Fibroblast of mammary gland (primary cell): ENCODE results near the gene YOD1.

Experiments used
- DNase-seq: peaks from one replicate; pipeline ENCODE4 v3.0.0-alpha.2; 2010; ENCODE audit warnings: low read depth
- H3K4me3 ChIP-seq: 2 replicates; pipeline ENCODE4 v1.5.1; 2011; ENCODE audit warnings: low read depth, mild to moderate bottlenecking, low read length, moderate library complexity; ENCODE audit not compliant: control insufficient read depth
- CTCF ChIP-seq: conservative IDR thresholded peaks from 2 replicates; pipeline ENCODE4 v1.5.1; 2011; ENCODE audit warnings: low read depth, low read length, inconsistent platforms; ENCODE audit not compliant: control insufficient read depth, insufficient read depth

YOD1 gene

GRCh38 chr1:207078578-207079132, 27.6 kb upstream of the YOD1 start:
- H3K4me3 ChIP-seq: no peak overlapping the region
- TF ChIP-seq CTCF: no peak
- DNase-seq: no peak

DNA sequence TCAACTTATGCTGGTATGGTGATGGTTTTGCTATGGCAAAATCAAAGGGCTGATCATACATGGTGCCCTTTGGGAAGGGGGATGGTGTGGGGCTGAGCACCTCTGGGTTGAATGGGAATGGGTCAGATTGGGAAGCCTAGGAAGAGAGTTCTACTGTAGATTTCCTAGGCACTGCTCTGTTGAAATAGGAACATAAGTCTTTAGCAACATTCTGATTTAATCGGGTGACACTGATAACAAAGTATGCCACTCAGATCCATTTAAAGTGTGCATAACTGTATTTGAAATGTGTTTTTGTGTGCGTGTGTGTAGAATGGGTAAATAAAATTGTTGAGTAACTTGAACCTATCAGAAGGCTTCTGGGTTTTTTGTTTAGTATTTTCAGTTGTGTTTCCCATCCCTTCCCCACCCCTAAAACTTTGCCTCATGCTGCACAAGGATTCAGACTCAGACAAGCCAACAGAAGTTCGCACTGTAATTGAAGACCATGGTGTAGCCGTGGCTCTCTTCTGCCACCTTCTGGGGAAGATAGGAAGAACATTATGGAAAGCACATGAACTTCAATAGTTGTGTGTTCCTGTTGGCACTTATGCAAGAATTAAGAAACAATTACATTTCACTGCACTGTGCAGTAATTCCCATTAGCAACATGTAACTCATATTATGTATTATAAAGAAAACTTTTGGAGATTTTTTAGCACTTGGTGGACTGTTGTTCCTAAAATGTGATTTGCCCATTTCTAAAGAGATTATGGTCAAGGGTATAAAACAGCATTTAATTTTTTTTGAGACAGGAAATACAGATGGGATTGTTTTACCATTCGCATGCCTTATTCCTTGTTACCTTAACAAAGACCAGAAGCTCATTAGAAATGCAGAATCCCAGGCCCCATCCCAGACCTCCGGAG, 26.7 kb upstream of the YOD1 start:
- peak; percentile 94 for TF ChIP-seq CTCF
- no peak overlapping the region for H3K4me3 ChIP-seq

DNA sequence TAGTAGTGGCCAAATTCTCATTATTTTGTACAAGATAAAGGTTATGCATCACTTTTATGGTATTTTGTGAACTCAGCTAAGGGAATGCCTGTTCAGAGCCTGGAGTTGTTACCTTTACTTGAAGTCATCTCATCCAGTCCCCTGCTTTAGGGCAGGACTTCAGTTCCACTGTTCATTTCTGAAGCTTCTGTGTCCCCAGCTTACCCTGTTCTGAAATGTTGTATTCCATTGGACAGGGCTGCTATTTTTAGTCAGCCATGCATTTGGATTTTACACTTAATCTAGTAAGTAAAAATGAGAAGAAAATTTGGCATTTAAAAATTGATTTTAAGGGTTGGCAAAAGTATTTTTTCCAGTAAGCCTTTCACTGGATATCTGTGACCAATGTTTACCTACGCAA, 26.0 kb upstream of the YOD1 start:
- TF ChIP-seq CTCF: no peak
- H3K4me3 ChIP-seq: no peak overlapping the region
- DNase-seq: no peak

More for the DNA sequence above, 26.7 kb upstream of the YOD1 start:
- DNase-seq: peak; percentile 81

DNA sequence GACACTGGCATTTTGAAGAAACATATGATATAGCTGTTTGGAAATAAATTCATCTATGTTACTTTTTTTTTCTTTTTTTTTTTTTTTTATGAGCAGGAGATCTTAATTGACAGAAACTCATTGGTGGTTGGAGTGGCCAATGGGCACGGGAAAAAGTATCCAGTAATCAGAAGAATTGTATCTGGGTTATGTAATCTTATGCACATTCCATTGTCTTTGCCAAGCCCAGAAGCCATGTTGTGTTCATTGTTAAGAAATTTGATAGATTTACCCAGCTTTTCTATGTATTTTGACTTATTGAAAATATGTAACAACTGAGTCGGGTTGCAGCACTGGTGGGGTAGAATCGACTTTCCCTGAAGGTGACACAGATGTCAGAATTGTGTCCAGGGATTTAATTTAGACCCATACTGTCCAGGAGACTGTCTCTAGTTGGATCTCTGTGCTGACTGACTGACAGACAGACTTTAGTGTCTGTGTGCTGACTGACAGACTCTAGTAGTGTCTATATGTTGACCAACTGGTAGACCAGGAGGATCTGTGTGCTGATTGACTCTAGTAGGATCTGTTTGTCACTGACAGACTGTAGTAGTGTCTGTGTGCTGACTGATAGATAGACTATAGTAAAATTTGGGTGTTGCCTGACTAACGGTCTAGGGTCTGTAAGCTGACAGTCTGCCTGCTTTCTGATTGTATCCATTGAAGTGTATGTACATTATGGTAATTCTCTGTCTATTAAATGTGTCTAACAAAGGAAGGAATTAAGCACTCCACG, 25.4 kb upstream of the YOD1 start:
- TF ChIP-seq CTCF: no peak
- peak; percentile 11 for DNase-seq
- no peak overlapping the region for H3K4me3 ChIP-seq

DNA sequence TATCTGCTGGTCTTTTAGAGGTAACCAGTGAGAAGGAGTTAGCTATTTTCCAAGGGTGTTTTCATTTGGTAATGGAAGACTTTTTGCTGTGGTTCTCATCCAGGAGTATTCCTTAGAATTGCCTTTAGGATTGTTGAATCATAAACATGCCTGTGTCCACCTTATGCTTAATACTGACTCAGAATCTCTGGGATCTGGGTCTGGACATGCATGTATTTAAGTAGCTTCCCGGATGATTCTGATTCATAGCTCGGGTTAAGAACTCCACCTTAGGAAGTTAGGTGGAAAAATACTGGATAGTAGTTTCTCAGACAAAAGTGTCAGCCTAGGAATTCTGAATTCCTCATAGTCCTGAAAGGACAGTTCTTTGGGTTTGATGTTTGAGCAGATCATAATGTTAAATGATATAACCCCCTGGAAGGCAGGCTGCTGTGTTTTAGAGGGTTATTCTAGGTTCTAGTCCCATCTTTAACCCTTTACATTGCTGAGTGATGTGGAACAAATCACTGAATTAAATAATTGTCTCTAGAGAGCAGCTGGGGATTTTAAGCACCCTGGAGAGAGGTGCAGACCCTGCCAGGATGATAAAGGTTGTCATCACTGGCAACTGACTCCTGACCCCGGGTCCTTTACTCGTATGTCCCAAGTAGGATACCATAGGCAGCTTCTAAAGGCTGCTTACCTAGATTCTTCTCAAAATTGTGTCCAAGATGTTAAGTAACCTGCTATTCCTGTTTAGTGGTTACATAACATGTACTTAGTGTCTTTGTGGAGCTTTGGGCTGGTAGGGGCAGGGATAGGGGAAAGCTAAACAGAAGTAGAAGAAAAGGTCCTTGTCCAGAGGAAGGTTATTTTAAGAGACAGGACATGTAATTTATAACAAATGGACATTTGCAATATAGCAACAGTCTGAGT, 23.2 kb upstream of the YOD1 start:
- no peak for TF ChIP-seq CTCF
- peak; percentile 50 for DNase-seq
- no peak overlapping the region for H3K4me3 ChIP-seq

- no peak for TF ChIP-seq CTCF
- H3K4me3 ChIP-seq: no peak overlapping the region
- DNase-seq: no peak
Measured at GRCh38 chr1:207072233-207072632, 21.2 kb upstream of the YOD1 start.
